HG03175 (cell line): ENCODE data around the gene ISG20.

Experiments used
- ATAC-seq: cut with Tn5 transposase; IDR thresholded peaks from one replicate; pipeline ENCODE4 v1.9.1; 2021; ENCODE audit warnings: mild to moderate bottlenecking, moderate library complexity; ENCODE audit not compliant: unreplicated experiment

ISG20 gene

GRCh38 chr15:88653200-88654064, 14.6 kb downstream of the ISG20 start:
- ATAC-seq = no peak

- ATAC-seq = no peak
These were observed 15.8 kb downstream of the ISG20 start for GRCh38 chr15:88654430-88655102.

DNA sequence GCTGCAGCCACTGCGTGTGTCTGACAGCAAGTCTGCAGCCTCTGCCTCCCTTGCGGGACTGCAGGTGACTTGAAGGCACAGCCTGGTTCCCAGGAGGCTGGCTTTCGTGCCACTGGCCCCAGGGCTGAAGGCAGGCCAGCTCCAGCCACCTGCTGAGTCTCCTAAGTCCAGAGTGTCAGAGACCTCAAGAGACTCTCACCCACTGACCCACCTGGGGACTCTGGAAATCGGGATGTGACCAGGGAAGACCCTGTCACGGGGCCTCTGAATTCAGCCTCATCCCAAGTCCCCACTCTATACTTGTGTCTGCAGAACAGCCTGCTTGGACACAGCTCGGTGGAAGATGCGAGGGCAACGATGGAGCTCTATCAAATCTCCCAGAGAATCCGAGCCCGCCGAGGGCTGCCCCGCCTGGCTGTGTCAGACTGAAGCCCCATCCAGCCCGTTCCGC, 16.3 kb downstream of the ISG20 start:
- no peak for ATAC-seq

- ATAC-seq = no peak
These were observed 17.1 kb downstream of the ISG20 start for GRCh38 chr15:88655800-88656488.

DNA sequence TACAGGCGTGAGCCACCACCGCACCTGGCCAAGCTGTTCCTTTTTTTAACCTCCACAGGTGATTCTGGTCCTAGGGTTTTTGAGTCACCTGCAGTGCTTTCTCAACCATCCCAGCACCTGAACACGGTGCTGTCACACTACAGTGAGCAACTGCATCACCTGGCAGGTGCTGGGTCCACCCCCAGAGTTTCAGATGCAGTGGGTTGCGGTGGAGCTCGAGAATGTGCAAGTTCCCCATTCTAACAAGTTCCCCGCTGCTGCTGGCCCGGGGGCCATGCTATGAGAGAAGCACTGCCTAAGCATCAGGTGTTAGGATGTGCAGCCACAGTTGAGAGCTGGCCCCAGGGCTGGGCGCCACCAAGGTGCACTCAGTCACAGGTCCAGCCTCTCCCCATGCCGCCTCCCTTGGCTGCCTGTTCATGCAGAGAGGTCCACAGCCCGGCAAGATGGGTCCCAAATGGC, 18.0 kb downstream of the ISG20 start:
- ATAC-seq = peak; percentile 90

- no peak for ATAC-seq
These were observed 18.7 kb downstream of the ISG20 start for GRCh38 chr15:88657326-88658069.

- ATAC-seq = no peak
These were observed 19.5 kb downstream of the ISG20 start for GRCh38 chr15:88658070-88658965.

- ATAC-seq = no peak
These were observed 20.4 kb downstream of the ISG20 start for GRCh38 chr15:88658972-88659931.

- no peak for ATAC-seq
These were observed 22.4 kb downstream of the ISG20 start for GRCh38 chr15:88661041-88661700.

GRCh38 chr15:88661761-88662556, 23.1 kb downstream of the ISG20 start:
- no peak for ATAC-seq

- ATAC-seq = no peak
These were observed 24.4 kb downstream of the ISG20 start for GRCh38 chr15:88663141-88663621.

DNA sequence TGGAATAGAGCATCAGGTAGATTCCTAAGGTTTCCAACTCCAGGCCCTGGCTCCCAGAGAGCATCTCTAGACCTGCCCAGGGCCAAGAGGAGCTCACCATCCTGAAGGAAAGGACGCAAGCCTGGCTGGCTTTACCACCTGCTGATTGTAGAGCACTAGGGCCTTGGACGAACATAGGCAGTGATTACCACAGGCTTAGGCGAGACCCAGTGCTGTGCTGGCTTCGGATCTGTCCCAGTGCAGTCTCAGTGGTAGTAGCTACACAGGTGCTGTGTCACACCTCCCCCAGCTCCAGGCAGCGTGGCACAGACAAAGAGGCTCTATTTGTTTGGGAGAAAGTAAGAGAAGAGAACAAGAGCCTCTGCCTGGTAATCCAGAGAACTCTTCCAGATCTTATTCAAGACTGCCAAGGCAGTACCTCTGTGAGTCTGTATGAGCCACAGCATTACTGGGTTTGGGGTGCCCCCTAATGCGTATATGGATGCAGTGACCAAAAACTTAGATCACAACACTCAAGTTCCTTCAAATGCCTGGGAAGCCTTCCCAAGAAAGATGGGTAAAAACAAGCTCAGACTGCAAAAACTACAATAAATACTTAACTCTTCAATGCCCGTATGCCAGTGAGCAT, 25.4 kb downstream of the ISG20 start:
- no peak for ATAC-seq

GRCh38 chr15:88674661-88675060, 35.8 kb downstream of the ISG20 start:
- no peak for ATAC-seq

DNA sequence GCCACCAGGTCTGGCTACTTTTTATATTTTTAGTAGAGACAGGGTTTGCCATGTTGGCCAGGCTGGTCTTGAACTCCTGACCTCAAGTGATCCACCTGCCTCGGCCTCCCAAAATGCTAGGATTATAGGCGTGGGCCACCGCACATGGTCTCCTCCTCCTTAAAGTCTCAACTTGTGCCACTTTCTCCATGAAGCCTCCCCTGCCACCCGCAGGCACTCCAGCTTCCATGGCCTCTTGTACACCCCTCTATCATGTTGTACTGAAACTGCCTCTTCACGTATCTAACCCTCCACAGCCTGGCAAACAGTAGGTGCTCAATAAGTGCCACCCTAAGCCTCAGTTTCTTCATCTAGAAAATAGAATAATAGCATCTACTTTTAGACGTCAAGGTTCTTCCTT, 39.9 kb downstream of the ISG20 start:
- ATAC-seq = no peak

- ATAC-seq = no peak
These were observed 41.6 kb downstream of the ISG20 start for GRCh38 chr15:88680241-88681001.
